OCI-LY3 (cell line): ENCODE results near the gene CD58.

Source experiments
- H2AFZ ChIP-seq: fragments of 200-600, 300-600 bp; shearing (Covaris generic); 2 replicates; pipeline ENCODE4 v1.6.0; 2014; ENCODE audit warnings: antibody characterized with exemption, low read depth, low read length
- H3K27ac ChIP-seq: fragments of 200-600, 300-600 bp; sonication (generic); 2 replicates; pipeline ENCODE4 v1.5.1; 2014; ENCODE audit warnings: mild to moderate bottlenecking, low read length, moderate library complexity, mixed read lengths
- H3K27me3 ChIP-seq: fragments of 200-600, 300-600 bp; sonication (generic); 2 replicates; pipeline ENCODE4 v1.6.1; 2014; ENCODE audit warnings: low read depth, low read length, mixed read lengths
- H3K36me3 ChIP-seq: fragments of 200-600, 300-600 bp; sonication (generic); replicated peaks from 2 replicates; pipeline ENCODE3; 2014; ENCODE audit warnings: low read depth, low read length, mixed read lengths
- H3K4me1 ChIP-seq: fragments of 300-600, 200-600 bp; sonication (generic); 2 replicates; pipeline ENCODE4 v1.6.1; 2014; ENCODE audit warnings: low read length, mixed read lengths
- H3K4me2 ChIP-seq: fragments of 200-600, 300-600 bp; sonication (generic); 2 replicates; pipeline ENCODE4 v1.6.1; 2014; ENCODE audit warnings: low read length, mixed read lengths
- H3K4me3 ChIP-seq: fragments of 300-600, 200-600 bp; sonication (generic); 2 replicates; pipeline ENCODE4 v1.5.1; 2014; ENCODE audit warnings: antibody characterized with exemption, mild to moderate bottlenecking, low read length, moderate library complexity
- H3K79me2 ChIP-seq: fragments of 300-600, 200-600 bp; shearing (Covaris generic); 2 replicates; pipeline ENCODE4 v1.6.1; 2014; ENCODE audit warnings: mild to moderate bottlenecking, low read length, mixed read lengths
- H3K9ac ChIP-seq: fragments of 300-600, 200-600 bp; shearing (Covaris generic); 2 replicates; pipeline ENCODE4 v1.6.0; 2014; ENCODE audit warnings: mild to moderate bottlenecking, low read length, moderate library complexity
- H3K9me3 ChIP-seq: fragments of 200-600, 300-600 bp; shearing (Covaris generic); 2 replicates; pipeline ENCODE4 v1.6.1; 2014; ENCODE audit warnings: low read length, mixed read lengths; ENCODE audit not compliant: insufficient read depth
- H4K20me1 ChIP-seq: fragments of 200-600, 300-600 bp; sonication (generic); 2 replicates; pipeline ENCODE4 v1.6.1; 2016; ENCODE audit warnings: low read length, mixed read lengths; ENCODE audit not compliant: insufficient read depth
- CTCF ChIP-seq: fragments of 200-600, 300-600 bp; sonication (generic); IDR thresholded peaks from 2 replicates; pipeline ENCODE4 v1.5.1; 2014; ENCODE audit warnings: antibody characterized with exemption, low read length, low read depth
- EZH2phosphoT487 ChIP-seq: fragments of 200-600 bp; shearing (Covaris generic); IDR thresholded peaks from 2 replicates; pipeline ENCODE4 v1.6.1; 2018; ENCODE audit warnings: antibody characterized with exemption, mixed run types, low read depth

CD58 gene

GRCh38 chr1:116466810-116467557 is 103.8 kb downstream of the CD58 start:
- Histone ChIP-seq H3K79me2 (no peaks in the 10 kb centered on the region), H2AFZ (no peak overlapping the region), H3K4me2 (no peak overlapping the region), H3K27ac (no peak overlapping the region), H3K27me3 (no peaks in the 10 kb centered on the region; the same call in 1 of the 2 replicates), H3K4me1 (no peaks in the 10 kb centered on the region), H3K9ac (no peak overlapping the region), H3K36me3 (no peaks in the 10 kb centered on the region), H3K4me3 (no peak overlapping the region), H4K20me1 (no peaks in the 10 kb centered on the region), H3K9me3 (no peaks in the 10 kb centered on the region)
- TF ChIP-seq CTCF (no peak), EZH2phosphoT487 (no peak)

- Histone ChIP-seq H3K9me3 (no peaks in the 10 kb centered on the region), H3K4me3 (no peak overlapping the region), H3K79me2 (no peaks in the 10 kb centered on the region), H3K9ac (no peak overlapping the region), H2AFZ (no peak overlapping the region), H3K27me3 (no peaks in the 10 kb centered on the region; the same call in 1 of the 2 replicates), H3K4me1 (no peaks in the 10 kb centered on the region), H3K27ac (no peak overlapping the region), H3K36me3 (no peaks in the 10 kb centered on the region), H3K4me2 (no peak overlapping the region), H4K20me1 (no peaks in the 10 kb centered on the region)
- TF ChIP-seq EZH2phosphoT487 (no peak), CTCF (no peak)
Observed at GRCh38 chr1:116465845-116466685, 104.8 kb downstream of the CD58 start.

- Histone ChIP-seq H3K36me3 (no peaks in the 10 kb centered on the region), H3K27me3 (no peaks in the 10 kb centered on the region; the same call in 1 of the 2 replicates)
Observed at GRCh38 chr1:116465477-116465844, 105.4 kb downstream of the CD58 start.

More at GRCh38 chr1:116465477-116465844, 105.4 kb downstream of the CD58 start:
- no peak overlapping the region for H3K4me3 ChIP-seq
- TF ChIP-seq CTCF (no peak), EZH2phosphoT487 (no peak)
- no peaks in the 10 kb centered on the region for H3K9me3 ChIP-seq
- no peaks in the 10 kb centered on the region for H3K79me2 ChIP-seq
- H3K27ac ChIP-seq: no peak overlapping the region
- H3K9ac ChIP-seq: no peak overlapping the region
- H2AFZ ChIP-seq: no peak overlapping the region
- H4K20me1 ChIP-seq: no peaks in the 10 kb centered on the region
- no peaks in the 10 kb centered on the region for H3K4me1 ChIP-seq
- no peak overlapping the region for H3K4me2 ChIP-seq
